Left ventricle myocardium inferior (tissue), 1 donor: ENCODE measurements around the gene GAS2L2. TPM values are rescaled to one million over a fixed set of nuclear protein-coding genes. Genes with fewer than 3 reads are reported as not detected.
"Not testable (repeated sequence)": the region's sequence is repeated elsewhere in the genome, so short reads cannot be mapped to it uniquely, and the experiment has no call there.

Source experiments
- DNase-seq: peaks from one replicate; pipeline ENCODE4 v3.0.0-alpha.2; 2020
- H3K27ac ChIP-seq: fragments of 200-600 bp; replicated peaks from 2 replicates; pipeline ENCODE4 v1.8.0; 2021
- H3K27me3 ChIP-seq: fragments of 200-600 bp; 2 replicates; pipeline ENCODE4 v1.8.0; 2021; ENCODE audit warnings: low read depth
- H3K36me3 ChIP-seq: fragments of 200-600 bp; 2 replicates; pipeline ENCODE4 v1.8.0; 2021
- H3K4me1 ChIP-seq: fragments of 200-600 bp; 2 replicates; pipeline ENCODE4 v1.8.0; 2021
- H3K4me3 ChIP-seq: fragments of 200-600 bp; 2 replicates; pipeline ENCODE4 v1.8.0; 2021; ENCODE audit warnings: mild to moderate bottlenecking, moderate library complexity
- H3K9me3 ChIP-seq: fragments of 200-600 bp; replicated peaks from 2 replicates; pipeline ENCODE4 v1.8.0; 2021
- intact Hi-C: fragments of 100-400 bp; cut with micrococcal nuclease; formaldehyde crosslinking; loops from one replicate; pipeline ENCODE4 v1.11.0; 2022
- total RNA-seq: library from RNA; stranded (reverse); fragmentation: NEBNext Ultra II Directional; extraction: Animal tissue kit (Norgen Biotek cat#: 25700); gene quantifications from one replicate; pipeline ENCODE4 v1.2.1, GENCODE V29; 2021
- TF ChIP-seq, protein P1 (sequence below): fragments of 200-600 bp; IDR thresholded peaks from 2 replicates; pipeline ENCODE4 v1.8.0; 2021; ENCODE audit warnings: antibody characterized with exemption, mild to moderate bottlenecking, borderline replicate concordance
- donor health status: DM: no; HTN: yes; CAD: no; lungs with severe emphysema.

GAS2L2 gene
- total RNA-seq, 1 donor from 2014 or later, result 0.08 TPM

DNA sequence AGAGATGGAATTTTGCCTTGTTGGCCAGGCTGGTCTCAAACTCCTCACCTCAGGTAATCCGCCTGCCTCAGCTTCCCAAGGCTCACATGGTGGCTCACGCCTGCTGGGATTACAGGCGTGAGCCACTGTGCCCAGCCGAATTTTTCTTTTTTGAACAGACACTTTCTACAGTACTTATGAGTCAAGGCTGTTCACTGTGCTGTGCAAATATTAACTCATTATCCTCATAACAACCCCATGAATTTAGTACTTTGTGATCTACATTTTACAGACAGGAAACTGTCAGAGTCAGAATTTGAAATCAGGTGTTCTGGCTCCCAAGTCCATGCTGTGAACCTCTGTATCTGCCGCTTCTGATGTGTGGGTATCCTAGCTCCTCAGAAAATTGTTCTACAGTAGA lies 47.3 kb downstream of the GAS2L2 start:
- no peaks in the 10 kb centered on the region for H3K9me3 ChIP-seq
- H3K4me1 ChIP-seq, result peaks cover 30% of the 10 kb centered on the region
- intact Hi-C loops, result no loop called here
- H3K27ac ChIP-seq, result no peak overlapping the region
- no peak overlapping the region for H3K4me3 ChIP-seq
- TF ChIP-seq, protein P1, sequence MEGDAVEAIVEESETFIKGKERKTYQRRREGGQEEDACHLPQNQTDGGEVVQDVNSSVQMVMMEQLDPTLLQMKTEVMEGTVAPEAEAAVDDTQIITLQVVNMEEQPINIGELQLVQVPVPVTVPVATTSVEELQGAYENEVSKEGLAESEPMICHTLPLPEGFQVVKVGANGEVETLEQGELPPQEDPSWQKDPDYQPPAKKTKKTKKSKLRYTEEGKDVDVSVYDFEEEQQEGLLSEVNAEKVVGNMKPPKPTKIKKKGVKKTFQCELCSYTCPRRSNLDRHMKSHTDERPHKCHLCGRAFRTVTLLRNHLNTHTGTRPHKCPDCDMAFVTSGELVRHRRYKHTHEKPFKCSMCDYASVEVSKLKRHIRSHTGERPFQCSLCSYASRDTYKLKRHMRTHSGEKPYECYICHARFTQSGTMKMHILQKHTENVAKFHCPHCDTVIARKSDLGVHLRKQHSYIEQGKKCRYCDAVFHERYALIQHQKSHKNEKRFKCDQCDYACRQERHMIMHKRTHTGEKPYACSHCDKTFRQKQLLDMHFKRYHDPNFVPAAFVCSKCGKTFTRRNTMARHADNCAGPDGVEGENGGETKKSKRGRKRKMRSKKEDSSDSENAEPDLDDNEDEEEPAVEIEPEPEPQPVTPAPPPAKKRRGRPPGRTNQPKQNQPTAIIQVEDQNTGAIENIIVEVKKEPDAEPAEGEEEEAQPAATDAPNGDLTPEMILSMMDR, result no peak
- H3K27me3 ChIP-seq, result no peaks in the 10 kb centered on the region
- peaks cover 13% of the 10 kb centered on the region for H3K36me3 ChIP-seq
- DNase-seq, result no peak

DNA sequence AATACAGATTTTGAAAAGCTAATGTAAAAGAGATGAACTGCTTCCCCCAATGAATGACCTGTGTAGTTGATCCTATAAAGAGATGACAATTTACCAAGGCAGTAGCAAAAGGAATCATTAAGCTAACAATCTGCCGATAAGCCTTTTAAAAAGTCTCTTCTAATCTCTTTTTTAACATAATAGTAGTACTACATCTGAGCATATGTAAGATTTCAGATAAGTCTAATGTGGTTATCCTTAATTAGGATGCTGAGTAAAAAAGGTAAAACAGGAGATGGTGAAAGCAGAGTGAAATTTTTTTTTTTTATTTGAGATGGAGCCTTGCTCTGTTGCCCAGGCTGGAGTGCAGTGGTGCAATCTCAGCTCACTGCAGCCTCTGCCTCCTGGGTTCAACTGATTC lies 47.8 kb downstream of the GAS2L2 start:
- H3K27me3 ChIP-seq, result no peaks in the 10 kb centered on the region
- intact Hi-C loops, result no loop called here
- no peak overlapping the region for H3K27ac ChIP-seq
- H3K9me3 ChIP-seq, result no peaks in the 10 kb centered on the region
- H3K4me1 ChIP-seq, result peaks cover 28% of the 10 kb centered on the region
- peaks cover 9% of the 10 kb centered on the region for H3K36me3 ChIP-seq
- TF ChIP-seq, protein P1, result no peak
- H3K4me3 ChIP-seq, result no peak overlapping the region
- no peak for DNase-seq

DNA sequence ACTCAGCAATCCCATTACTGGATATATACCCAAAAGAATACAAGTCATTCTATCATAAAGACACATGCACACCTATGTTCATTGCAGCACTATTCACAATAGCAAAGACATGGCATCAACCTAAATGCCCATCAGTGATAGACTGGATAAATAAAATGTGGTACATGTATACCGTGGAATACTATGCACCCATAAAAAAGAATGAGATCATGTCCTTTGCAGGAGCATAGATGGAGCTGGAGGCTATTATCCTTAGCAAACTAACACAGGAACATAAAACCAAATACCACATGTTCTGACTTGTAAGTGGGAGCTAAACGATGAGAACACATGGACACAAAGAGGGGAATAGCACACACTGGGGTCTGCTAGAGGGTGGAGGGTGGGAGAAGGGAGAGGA lies 49.7 kb downstream of the GAS2L2 start:
- H3K27ac ChIP-seq, H3K9me3 ChIP-seq, DNase-seq, H3K4me3 ChIP-seq, H3K36me3 ChIP-seq, H3K4me1 ChIP-seq, H3K27me3 ChIP-seq, intact Hi-C loops: not testable (repeated sequence)

DNA sequence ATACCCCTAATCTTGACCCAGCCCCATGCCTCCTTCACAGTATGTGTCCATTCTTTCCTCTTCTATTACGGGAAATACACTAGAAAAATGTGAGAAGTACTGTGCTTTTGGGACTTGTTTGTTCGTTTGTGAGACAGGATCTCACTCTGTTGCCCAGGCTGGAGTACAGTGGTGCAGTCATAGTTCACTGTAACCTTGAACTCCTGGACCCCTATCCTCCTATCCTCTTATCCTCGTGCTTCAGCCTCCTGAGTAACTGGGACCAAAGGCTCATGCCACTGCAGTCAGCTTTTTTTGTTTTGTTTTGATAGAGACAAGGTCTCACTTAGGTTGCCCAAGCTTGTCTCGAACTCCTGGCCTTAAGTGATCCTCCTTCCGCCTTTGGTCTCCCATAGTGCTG lies 51.5 kb downstream of the GAS2L2 start:
- DNase-seq, result no peak

DNA sequence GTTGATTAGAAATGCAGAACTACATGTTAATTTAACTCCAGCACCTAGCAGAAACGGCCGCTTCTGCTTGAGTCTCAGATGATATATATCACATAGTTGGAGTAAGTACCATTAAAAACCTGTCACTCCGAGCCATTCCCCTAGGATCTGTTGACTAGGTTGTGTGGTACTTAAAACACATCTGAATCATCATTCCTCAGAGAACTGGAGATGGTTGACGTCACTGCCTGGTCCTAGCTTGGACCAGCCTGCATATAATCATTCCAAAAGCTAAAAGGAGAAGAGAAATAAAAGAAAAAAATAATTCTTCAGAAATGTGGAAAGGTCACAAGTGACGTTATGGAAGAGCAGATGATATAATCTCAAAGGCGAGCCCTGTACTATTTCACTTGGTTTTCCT lies 52.9 kb downstream of the GAS2L2 start:
- no peak overlapping the region for H3K4me3 ChIP-seq
- TF ChIP-seq, protein P1, result no peak
- no peaks in the 10 kb centered on the region for H3K9me3 ChIP-seq

More for the DNA sequence above, 51.5 kb downstream of the GAS2L2 start:
- no peaks in the 10 kb centered on the region for H3K4me1 ChIP-seq
- H3K9me3 ChIP-seq, result no peaks in the 10 kb centered on the region
- H3K4me3 ChIP-seq, result no peak overlapping the region
- H3K36me3 ChIP-seq, result peaks cover 4% of the 10 kb centered on the region
- no peak overlapping the region for H3K27ac ChIP-seq
- intact Hi-C loops, result no loop called here
- TF ChIP-seq, protein P1, result no peak
- H3K27me3 ChIP-seq, result no peaks in the 10 kb centered on the region

DNA sequence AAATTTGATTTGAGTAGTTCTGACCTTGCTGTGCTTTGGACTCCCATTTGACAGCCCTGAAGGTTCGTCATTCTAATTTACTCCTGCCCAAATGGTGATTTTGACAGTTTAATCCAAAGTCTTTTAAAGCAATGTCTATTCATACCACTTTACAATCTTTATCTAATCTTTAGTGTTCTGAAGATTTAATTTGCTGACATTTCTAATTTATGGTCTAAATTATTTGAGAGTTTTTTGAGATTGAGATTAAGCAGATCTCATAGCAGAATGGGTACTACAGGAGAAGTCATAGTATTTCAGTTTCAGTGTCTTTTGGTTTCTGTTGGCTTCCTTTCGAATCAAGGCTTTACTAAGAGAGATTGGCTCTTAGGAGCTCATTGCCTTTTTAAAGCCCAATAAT lies 54.2 kb downstream of the GAS2L2 start:
- intact Hi-C loops, result no loop called here
- Histone ChIP-seq H3K27me3 (no peaks in the 10 kb centered on the region), H3K9me3 (no peaks in the 10 kb centered on the region), H3K4me1 (peaks cover 19% of the 10 kb centered on the region), H3K4me3 (no peak overlapping the region), H3K27ac (no peak overlapping the region), H3K36me3 (peaks cover 26% of the 10 kb centered on the region)
- TF ChIP-seq, protein P1, result no peak
- DNase-seq, result no peak

More for the DNA sequence above, 52.9 kb downstream of the GAS2L2 start:
- Histone ChIP-seq H3K36me3 (peaks cover 12% of the 10 kb centered on the region), H3K27ac (no peak overlapping the region), H3K4me1 (peaks cover 12% of the 10 kb centered on the region), H3K27me3 (no peaks in the 10 kb centered on the region)
- no peak for DNase-seq
- intact Hi-C loops, result no loop called here
